Activated CD4-positive, alpha-beta T cell treated with anti-CD3 and anti-CD28 coated beads, Interleukin-2, Interleukin-6, amounts not matched to agents 100 ng/mL and 50 ng/mL, durations not matched to agents 16 hours and 8 hours (primary cell): ENCODE data around the gene SIRPG.
"Not testable (repeated sequence)": the region's sequence is repeated elsewhere in the genome, so short reads cannot be mapped to it uniquely, and the experiment has no call there.

Experiments used
- DNase-seq: peaks from one replicate; pipeline ENCODE4 v3.0.0-alpha.2; 2020

The SIRPG gene

GRCh38 chr20:1635291-1635979 is 22.1 kb downstream of the SIRPG start:
- no peak for DNase-seq

DNA sequence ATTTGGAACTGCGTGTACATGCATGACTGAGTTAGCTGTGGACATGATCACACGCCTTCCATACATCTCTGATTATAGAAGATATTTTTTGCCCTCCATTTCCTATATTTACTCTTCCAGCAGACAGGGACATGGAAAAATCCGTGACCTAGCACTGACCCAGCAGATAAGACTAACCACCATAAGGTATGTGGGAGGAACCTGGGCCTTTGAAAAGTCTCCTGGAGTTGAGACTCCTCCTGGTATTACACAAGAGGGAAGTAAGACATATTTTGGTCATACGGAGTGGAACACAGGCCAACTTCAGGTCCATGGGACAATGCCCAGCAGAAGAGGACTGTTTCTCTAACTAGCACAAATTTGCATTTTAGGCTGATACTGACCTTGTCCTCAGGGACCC is 24.0 kb downstream of the SIRPG start:
- DNase-seq: no peak

DNA sequence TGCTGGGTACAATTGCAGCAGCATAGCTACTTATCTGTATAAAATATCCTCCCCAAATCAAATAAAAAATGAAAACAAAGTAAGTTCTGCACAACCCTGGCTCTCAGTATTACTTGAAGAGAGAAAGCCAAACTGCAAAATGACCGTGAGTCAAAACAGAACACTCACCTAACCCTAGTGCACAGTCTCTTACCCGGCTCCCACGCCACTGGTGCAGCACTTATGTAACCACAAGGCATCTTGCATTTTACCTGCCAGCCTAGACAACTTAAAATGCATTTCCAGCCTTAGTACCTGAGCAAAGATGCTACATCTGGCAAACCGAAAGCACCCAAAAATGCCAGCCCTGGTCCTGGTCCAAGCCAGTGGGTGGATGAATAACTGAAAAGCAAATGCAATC is 25.4 kb downstream of the SIRPG start:
- DNase-seq: peak; percentile 83

DNA sequence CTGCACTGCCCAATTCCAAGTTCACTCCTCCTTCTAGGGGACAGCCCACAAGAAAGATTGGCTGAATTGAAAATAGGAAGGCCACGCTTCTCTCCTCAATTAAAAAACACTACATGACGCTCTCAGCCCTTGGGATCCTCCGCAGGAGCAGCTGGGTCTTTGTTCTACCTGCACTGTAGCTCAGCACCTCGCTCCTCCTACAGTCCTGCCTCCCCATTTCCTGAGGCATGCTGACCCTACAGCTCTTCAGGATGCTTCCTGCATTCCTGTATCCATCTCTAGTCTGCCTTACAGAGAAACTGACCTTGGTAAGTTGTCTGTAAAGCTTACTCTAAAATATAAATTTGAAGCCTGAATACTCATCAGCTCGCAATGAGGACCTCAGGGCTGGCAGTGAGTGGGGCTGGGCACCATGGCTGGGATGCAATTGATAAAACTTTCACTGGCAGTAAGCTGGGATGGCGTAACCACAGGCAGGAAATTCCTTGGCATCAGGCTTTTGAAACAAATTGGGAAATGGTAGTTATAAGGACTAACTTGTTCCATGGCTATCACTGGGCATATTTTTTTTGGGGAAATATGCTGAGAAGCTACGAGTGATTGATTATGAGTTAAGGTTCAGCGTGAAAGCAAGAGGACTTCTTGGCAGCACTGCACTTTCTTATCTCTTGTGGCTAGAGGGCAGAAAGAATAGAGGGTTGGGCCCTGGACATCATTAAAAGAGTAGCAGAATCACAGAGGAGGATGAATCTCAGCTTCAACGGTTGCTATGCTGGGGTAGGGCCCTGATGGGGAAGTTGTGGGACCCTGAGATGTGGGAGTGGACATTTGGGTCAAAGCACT is 26.0 kb downstream of the SIRPG start:
- no peak for DNase-seq

- DNase-seq: no peak
Measured at GRCh38 chr20:1630186-1630585, 27.4 kb downstream of the SIRPG start.

GRCh38 chr20:1629321-1629720 is 28.3 kb downstream of the SIRPG start:
- DNase-seq: no peak

DNA sequence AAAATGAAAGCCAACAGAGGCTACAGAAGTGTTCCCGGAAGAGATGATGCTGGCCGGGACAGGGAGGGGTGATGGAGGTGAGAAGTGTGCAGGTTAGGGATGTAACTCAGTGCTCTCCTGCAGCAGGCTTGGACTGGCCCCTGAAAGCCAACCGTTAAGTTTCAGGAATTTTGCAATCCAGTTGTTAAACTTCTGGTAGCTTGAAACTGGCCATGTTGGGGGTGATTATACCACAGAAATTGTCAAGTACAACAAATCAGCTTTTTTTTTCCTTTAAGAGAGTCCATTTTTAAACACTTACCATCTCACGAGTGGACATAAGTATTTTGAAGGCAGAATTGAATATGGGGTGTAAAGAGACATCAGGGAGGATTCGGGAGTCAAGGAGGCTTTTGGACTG is 29.0 kb downstream of the SIRPG start:
- DNase-seq: no peak

DNA sequence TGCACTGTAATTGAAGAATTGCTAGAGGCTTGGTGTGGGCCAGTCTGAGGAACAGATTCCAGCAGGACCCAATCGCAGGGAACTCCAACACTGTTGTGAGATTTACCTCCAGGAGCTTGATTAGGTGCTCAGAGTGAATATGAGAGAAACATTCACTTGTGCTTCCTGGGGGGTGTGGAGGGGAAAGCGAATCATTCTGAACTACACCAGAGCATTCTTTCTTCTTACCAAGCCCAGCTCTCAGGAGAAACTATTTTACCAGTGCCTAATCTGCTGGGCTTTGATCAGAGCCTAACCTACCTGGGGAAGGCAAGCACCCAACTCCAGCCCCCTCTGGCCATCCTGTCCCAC is 30.4 kb downstream of the SIRPG start:
- no peak for DNase-seq

GRCh38 chr20:1626528-1627199 is 30.9 kb downstream of the SIRPG start:
- DNase-seq: no peak

DNA sequence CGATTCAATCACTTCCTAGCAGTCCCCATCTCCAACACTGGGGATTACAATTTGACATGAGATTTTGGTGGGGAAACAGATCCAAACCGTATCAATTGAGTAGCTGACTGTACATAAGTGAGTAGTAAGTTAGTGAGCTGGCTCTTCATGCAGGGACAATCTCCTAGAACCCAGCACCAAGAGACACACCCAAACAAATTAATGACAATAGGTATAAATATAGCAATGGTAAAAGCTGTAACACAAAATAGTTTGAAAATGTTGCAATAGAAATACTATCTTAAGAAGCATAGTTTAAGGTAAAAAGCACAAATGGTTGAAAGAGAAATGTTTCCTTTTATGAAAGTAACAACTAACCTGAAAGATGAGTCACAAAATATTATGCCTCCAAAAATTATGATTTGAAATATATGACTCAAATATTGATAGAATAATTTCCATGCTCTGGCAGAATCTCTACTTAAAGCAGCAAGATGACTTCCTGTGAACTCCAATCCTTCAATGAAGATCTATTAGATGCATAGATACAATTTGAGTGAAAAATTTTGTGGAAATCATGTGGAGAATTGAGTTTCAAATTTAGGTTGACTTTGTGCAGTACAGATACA is 32.4 kb downstream of the SIRPG start:
- peak; percentile 45 for DNase-seq

DNA sequence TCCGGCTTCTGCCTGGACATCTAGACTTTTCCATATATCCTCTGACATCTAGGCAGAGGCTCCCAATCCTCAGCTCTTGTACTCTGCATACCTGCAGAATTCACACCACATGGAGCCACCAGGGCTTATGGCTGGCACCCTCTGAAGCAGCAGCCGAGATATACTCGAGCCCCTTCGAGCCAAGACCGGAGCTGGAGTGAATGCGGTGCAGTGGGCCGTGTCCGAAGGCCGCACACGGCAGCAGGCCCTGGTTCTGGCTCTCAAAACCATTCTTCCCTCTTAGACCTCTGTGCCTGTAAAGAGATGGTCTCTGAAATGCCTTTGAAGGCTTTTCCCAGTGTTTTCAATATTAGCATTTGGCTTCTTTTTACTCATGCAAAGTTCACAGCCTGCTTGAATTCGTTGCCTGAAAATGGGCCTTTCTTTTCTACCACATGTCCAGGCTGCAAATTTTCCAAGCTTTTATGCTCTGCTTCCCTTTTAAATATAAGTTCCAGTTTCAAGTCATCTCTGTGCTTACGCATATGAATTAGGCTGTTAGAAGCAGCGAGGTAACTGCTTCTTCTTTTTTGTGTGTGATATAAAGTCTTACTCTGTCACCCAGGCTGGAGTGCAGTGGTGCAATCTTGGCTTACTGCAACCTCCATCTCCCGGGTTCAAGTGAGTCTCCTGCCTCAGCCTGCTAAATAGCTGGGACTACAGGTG is 33.9 kb downstream of the SIRPG start:
- no peak for DNase-seq

GRCh38 chr20:1622450-1622849 is 35.1 kb downstream of the SIRPG start:
- peak; percentile 34 for DNase-seq

- no peak for DNase-seq
Measured at GRCh38 chr20:1621316-1621715, 36.3 kb downstream of the SIRPG start.

GRCh38 chr20:1619861-1620444 is 37.6 kb downstream of the SIRPG start, which contains the start of gene SIRPB1:
SIRPB1 (minus strand) TSS chr20:1620009; CDS start chr20:1619944, 65 bp downstream.
- DNase-seq: peak; percentile 64

DNA sequence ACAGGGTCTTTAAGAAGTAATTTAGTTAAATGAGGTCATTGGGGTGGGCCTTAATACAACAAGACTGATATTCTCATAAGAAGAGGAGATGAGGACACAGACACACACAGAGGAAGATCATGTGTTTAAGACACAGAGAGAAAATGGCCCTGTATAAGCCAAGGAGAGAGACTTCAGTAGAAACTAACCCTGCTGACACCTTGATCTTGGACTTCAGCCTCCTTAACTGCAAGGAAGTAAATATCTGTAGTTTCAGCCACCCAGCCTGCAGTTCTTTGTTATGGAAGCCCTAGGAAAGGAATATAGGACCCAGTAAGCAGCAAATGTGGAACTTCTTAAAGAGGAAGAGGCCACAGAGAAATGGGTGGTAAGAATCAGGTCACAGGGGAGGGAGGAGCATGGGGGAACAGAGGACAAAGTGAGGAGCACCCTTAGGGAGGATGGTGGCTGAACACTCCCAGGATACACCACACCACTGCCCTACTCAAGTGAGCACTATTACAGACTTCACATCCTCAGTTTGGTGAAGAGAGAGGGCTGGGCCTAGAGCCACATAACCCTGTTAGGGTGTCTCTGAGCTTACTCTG is 38.5 kb downstream of the SIRPG start:
- no peak for DNase-seq

DNA sequence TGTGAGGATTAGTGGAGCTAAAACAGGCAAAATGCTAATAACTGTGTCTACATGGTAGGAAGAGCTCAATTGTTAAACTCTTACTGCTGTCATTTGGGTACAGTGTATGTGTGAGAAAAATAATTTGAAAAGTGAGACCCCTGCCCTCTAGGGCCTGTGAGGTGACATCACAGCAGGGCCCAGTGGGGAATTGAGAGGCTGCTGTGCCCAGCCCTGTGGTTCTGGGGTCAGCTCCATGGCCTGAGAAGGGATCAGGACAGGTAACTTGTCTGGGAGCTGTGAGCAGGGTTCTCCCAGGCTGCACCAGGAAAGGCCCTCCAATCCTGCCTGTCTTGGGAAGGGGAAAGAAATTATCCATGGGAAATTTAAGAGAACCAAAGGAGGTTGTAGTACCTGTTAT is 39.1 kb downstream of the SIRPG start:
- DNase-seq: no peak

- DNase-seq: no peak
Measured at GRCh38 chr20:1616858-1617434, 40.6 kb downstream of the SIRPG start.

DNA sequence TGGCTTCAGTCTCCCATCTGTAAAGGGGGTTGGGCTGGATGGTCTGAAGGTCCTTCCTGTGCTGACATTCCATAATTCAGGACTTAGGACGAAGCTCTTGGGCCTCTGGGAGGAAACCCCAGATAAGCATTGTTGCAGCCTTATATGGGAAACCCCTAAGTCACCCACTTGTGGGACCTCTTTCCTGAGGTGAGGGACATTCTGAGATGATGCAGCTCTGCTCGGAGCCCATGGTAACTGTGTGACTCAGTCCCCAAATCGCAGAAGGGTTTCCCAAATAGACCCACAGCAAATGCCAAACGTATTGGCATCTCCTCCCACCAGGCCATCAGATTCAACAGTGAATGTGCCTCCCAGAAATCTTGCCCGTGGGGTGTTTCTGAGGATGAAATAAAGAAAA is 47.2 kb downstream of the SIRPG start:
- not testable (repeated sequence) for DNase-seq

GRCh38 chr20:1608678-1609347 is 48.8 kb downstream of the SIRPG start:
- DNase-seq: not testable (repeated sequence)

DNA sequence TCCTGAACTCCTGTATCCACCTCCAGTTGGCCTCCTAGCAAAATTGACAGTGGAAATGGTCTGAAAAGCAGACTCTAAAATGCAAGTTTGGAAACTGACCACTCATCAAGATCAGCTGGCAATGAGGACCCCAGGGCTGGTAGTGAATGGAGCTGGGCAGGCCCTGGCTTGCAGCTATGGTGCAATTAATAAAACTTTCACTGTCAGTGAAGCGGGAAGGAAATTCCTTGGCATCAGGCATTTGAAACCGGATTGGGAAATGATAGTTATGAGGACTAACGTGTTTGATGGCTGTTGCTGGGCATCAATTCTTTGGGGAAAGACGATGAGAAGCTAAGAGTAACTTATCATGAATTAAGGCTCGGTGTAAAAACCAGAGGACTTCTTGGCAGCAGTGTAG is 56.8 kb downstream of the SIRPG start:
- no peak for DNase-seq

GRCh38 chr20:1595333-1595732 is 62.2 kb downstream of the SIRPG start:
- DNase-seq: no peak
